Astrocyte (in vitro differentiated cells and primary cell): Measurements from ENCODE around the gene NEURL3. TPM values are rescaled to one million over a fixed set of nuclear protein-coding genes. Genes with fewer than 3 reads are reported as not detected.

ENCODE experiments used
- DNase-seq: peaks from one replicate; pipeline ENCODE4 v3.0.0-alpha.2; 2010; ENCODE audit warnings: low read depth
- FAIRE-seq: peaks from 2 replicates; lab custom pipeline; 2011; peaks lifted over from hg19 to GRCh38; lab: Jason Lieb, UNC
- H2AFZ ChIP-seq: 2 replicates; pipeline ENCODE4 v1.6.0; 2012; ENCODE audit warnings: low read depth, low read length, inconsistent platforms
- H3K27ac ChIP-seq: 2 replicates; pipeline ENCODE4 v1.5.1; 2011; ENCODE audit warnings: low read depth, low read length, inconsistent platforms
- H3K27me3 ChIP-seq: 2 replicates; pipeline ENCODE4 v1.6.0; 2011; ENCODE audit warnings: low read length, inconsistent platforms; ENCODE audit not compliant: insufficient read depth
- H3K36me3 ChIP-seq: 2 replicates; pipeline ENCODE4 v1.5.1; 2011; ENCODE audit warnings: low read length, inconsistent platforms; ENCODE audit not compliant: insufficient read depth
- H3K4me1 ChIP-seq: 2 replicates; pipeline ENCODE4 v1.5.1; 2011; ENCODE audit warnings: low read length, inconsistent platforms; ENCODE audit not compliant: insufficient read depth
- H3K4me2 ChIP-seq: 2 replicates; pipeline ENCODE4 v1.6.0; 2012; ENCODE audit warnings: low read length, inconsistent platforms
- H3K4me3 ChIP-seq: 2 replicates; pipeline ENCODE4 v1.5.1; 2011; ENCODE audit warnings: low read depth, mild to moderate bottlenecking, low read length, inconsistent platforms; ENCODE audit not compliant: insufficient read depth
- H3K79me2 ChIP-seq: 2 replicates; pipeline ENCODE4 v1.6.0; 2012; ENCODE audit warnings: mild to moderate bottlenecking, low read length, inconsistent platforms; ENCODE audit not compliant: insufficient read depth
- H3K9ac ChIP-seq: 2 replicates; pipeline ENCODE4 v1.6.0; 2012; ENCODE audit warnings: mild to moderate bottlenecking, low read length, inconsistent platforms
- H3K9me3 ChIP-seq: 2 replicates; pipeline ENCODE4 v1.5.1; 2012; ENCODE audit warnings: low read depth, mild to moderate bottlenecking, low read length, inconsistent platforms; ENCODE audit not compliant: insufficient read depth
- H4K20me1 ChIP-seq: 2 replicates; pipeline ENCODE4 v1.6.0; 2012; ENCODE audit warnings: low read length, inconsistent platforms; ENCODE audit not compliant: insufficient read depth
- H3K27ac Mint-ChIP-seq: one replicate; pipeline ENCODE4 v1.8.0; 2021; ENCODE audit warnings: mild to moderate bottlenecking, mixed read lengths; ENCODE audit not compliant: unreplicated experiment
- H3K27me3 Mint-ChIP-seq: one replicate; pipeline ENCODE4 v1.8.0; 2021; ENCODE audit warnings: low read depth, mixed read lengths; ENCODE audit not compliant: unreplicated experiment
- H3K36me3 Mint-ChIP-seq: one replicate; pipeline ENCODE4 v1.8.0; 2021; ENCODE audit warnings: low read depth, mixed read lengths; ENCODE audit not compliant: unreplicated experiment
- H3K4me1 Mint-ChIP-seq: one replicate; pipeline ENCODE4 v1.8.0; 2021; ENCODE audit warnings: low read depth, mixed read lengths; ENCODE audit not compliant: unreplicated experiment
- H3K4me3 Mint-ChIP-seq: one replicate; pipeline ENCODE4 v1.8.0; 2021; ENCODE audit warnings: mild to moderate bottlenecking, moderate library complexity, mixed read lengths; ENCODE audit not compliant: unreplicated experiment
- H3K9me3 Mint-ChIP-seq: one replicate; pipeline ENCODE4 v1.8.0; 2021; ENCODE audit warnings: mild to moderate bottlenecking, mixed read lengths; ENCODE audit not compliant: unreplicated experiment
- EZH2 ChIP-seq: IDR thresholded peaks from 2 replicates; pipeline ENCODE4 v1.6.1; 2012; ENCODE audit warnings: mild to moderate bottlenecking, low read length, inconsistent platforms; ENCODE audit not compliant: insufficient read depth
- total RNA-seq: library from RNA; stranded (reverse); gene quantifications from 2 replicates; pipeline ENCODE4 v1.2.1, GENCODE V29; 2021
- TF ChIP-seq, protein P1 (sequence below): IDR thresholded peaks from 2 replicates; pipeline ENCODE4 v1.5.1; 2011; ENCODE audit warnings: low read depth, mild to moderate bottlenecking, inconsistent platforms, low read length, moderate library complexity; ENCODE audit not compliant: insufficient read depth

The NEURL3 gene
- total RNA-seq, 1 donor from 2014 or later, result 0.34 TPM

DNA sequence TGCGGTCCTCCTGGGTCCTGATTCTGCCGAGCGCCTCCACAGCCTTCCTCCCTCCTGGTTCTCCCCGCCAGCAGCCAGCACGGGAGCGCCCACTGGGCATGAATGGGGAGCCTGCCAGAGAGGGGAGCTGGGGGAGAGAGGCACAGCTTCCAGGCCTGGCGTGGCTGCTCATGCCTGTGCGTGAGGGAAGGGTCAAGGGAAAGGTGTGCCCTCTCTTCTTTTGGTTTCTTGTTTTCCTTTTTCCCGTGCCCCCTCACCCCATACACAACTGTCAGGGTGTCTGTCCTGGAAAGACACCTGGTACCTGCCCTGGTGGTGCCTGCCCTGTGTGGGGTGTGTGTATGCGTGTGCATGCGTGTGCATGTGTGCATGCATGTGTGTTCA, 4.7 kb upstream of the NEURL3 start:
- no peak overlapping the region for H3K27ac Mint-ChIP-seq
- Histone ChIP-seq H3K27me3 (peaks cover 7% of the 10 kb centered on the region), H3K9me3 (no peaks in the 10 kb centered on the region), H3K79me2 (no peaks in the 10 kb centered on the region), H3K4me2 (no peak overlapping the region), H3K9ac (no peak overlapping the region), H3K27ac (no peak overlapping the region), H4K20me1 (no peaks in the 10 kb centered on the region), H2AFZ (no peak overlapping the region), H3K36me3 (no peaks in the 10 kb centered on the region), H3K4me3 (no peak overlapping the region), H3K4me1 (peaks cover 11% of the 10 kb centered on the region)
- no peak for DNase-seq
- TF ChIP-seq EZH2, result no peak
- TF ChIP-seq, protein P1, sequence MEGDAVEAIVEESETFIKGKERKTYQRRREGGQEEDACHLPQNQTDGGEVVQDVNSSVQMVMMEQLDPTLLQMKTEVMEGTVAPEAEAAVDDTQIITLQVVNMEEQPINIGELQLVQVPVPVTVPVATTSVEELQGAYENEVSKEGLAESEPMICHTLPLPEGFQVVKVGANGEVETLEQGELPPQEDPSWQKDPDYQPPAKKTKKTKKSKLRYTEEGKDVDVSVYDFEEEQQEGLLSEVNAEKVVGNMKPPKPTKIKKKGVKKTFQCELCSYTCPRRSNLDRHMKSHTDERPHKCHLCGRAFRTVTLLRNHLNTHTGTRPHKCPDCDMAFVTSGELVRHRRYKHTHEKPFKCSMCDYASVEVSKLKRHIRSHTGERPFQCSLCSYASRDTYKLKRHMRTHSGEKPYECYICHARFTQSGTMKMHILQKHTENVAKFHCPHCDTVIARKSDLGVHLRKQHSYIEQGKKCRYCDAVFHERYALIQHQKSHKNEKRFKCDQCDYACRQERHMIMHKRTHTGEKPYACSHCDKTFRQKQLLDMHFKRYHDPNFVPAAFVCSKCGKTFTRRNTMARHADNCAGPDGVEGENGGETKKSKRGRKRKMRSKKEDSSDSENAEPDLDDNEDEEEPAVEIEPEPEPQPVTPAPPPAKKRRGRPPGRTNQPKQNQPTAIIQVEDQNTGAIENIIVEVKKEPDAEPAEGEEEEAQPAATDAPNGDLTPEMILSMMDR, result no peak
- H3K36me3 Mint-ChIP-seq, result no peaks in the 10 kb centered on the region
- peaks cover 30% of the 10 kb centered on the region for H3K27me3 Mint-ChIP-seq
- peaks cover 12% of the 10 kb centered on the region for H3K4me1 Mint-ChIP-seq
- FAIRE-seq, result no peak
- no peak overlapping the region for H3K4me3 Mint-ChIP-seq
- no peaks in the 10 kb centered on the region for H3K9me3 Mint-ChIP-seq

DNA sequence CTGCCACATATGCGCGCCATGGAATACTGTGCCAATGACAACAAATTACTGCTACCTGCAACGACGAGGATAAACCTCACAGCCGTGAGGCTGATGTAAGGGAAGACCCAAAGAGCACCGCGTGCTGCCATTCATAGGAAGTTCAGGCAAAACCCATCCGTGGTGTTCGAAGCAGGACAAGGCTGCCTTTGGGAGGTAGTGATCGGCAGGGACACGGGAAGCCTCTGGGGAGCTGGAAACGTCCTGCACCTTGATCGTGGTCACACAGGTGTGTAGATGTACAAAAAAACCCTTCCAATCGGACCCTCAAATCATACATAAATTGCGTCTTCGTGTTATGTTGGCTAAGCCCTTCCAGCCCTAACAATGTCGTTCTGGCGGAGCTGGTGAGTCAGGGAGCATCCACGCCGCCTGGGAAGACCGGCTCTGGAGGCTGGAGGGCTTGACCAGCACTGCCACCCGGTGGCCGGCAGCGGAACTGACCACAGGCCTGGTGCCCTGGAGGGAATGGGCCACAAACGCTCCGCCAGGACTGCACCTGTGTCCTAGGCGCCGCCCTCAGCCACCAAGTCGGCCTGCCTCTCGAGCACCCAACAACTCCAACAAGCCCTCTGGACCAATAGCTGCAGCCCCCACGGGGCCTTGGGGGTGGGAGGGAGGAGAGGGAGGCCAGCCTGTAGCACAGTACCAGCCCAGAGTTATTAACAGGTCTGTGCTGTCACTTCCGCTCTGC, 4.1 kb upstream of the NEURL3 start:
- H3K9ac ChIP-seq, result no peak overlapping the region
- peaks cover 12% of the 10 kb centered on the region for H3K4me1 Mint-ChIP-seq
- FAIRE-seq (no peak), DNase-seq (peak; percentile 61)
- H3K79me2 ChIP-seq, result no peaks in the 10 kb centered on the region
- H3K9me3 Mint-ChIP-seq, result no peaks in the 10 kb centered on the region
- H3K4me3 Mint-ChIP-seq, result no peak overlapping the region
- no peak overlapping the region for H3K4me3 ChIP-seq
- no peak for TF ChIP-seq EZH2
- TF ChIP-seq, protein P1, result peak; percentile 85
- H3K27me3 Mint-ChIP-seq, result peaks cover 30% of the 10 kb centered on the region
- H3K4me1 ChIP-seq, result peaks cover 11% of the 10 kb centered on the region
- no peaks in the 10 kb centered on the region for H3K9me3 ChIP-seq
- no peak overlapping the region for H3K27ac ChIP-seq
- no peaks in the 10 kb centered on the region for H3K36me3 Mint-ChIP-seq
- no peak overlapping the region for H2AFZ ChIP-seq
- no peaks in the 10 kb centered on the region for H4K20me1 ChIP-seq
- peak overlapping the region; percentile 13 for H3K4me2 ChIP-seq
- H3K27ac Mint-ChIP-seq, result peak overlapping the region; percentile 72
- H3K36me3 ChIP-seq, result no peaks in the 10 kb centered on the region
- H3K27me3 ChIP-seq, result peaks cover 7% of the 10 kb centered on the region

DNA sequence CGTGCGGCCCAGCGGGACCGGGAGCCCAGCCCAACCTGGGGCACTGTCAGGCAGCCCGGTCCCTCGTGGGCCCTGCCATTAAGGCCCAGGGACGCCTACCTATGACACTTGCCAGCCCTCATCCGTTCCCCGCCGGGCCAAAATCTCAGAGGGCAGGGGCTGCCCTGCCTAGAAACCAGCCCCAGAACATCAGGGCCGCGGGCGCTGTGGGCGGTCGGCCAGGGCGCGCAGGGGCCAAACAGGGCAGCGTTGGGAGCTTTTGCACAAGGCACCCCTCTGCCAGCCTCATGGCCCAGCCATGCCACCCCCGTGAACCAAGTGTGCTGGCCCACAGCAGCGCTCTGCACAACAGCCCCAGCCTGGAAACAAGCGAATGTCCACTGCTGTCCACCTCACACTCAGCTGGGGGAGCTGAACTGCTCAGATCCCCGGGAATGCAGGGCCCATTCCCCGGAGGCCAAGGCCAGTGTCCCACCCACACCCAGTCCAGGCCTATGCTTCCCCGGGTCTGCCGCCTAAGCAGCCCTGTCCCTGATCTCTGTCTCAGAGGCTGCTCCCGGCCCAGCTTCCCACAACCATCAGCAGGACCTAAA, 3.5 kb upstream of the NEURL3 start:
- H3K9me3 ChIP-seq, result no peaks in the 10 kb centered on the region
- peaks cover 11% of the 10 kb centered on the region for H3K4me1 ChIP-seq
- peaks cover 7% of the 10 kb centered on the region for H3K27me3 ChIP-seq
- H2AFZ ChIP-seq, result peak overlapping the region; percentile 56
- no peaks in the 10 kb centered on the region for H3K36me3 Mint-ChIP-seq
- H3K4me1 Mint-ChIP-seq, result peaks cover 12% of the 10 kb centered on the region
- H3K9me3 Mint-ChIP-seq, result no peaks in the 10 kb centered on the region
- no peaks in the 10 kb centered on the region for H3K36me3 ChIP-seq
- H3K27ac ChIP-seq, result no peak overlapping the region
- no peak for DNase-seq
- H3K4me3 ChIP-seq, result no peak overlapping the region
- no peak for FAIRE-seq
- no peak overlapping the region for H3K4me3 Mint-ChIP-seq
- H3K79me2 ChIP-seq, result no peaks in the 10 kb centered on the region
- peak overlapping the region; percentile 82 for H3K4me2 ChIP-seq
- TF ChIP-seq, protein P1, result no peak
- no peak for TF ChIP-seq EZH2
- no peak overlapping the region for H3K9ac ChIP-seq
- H3K27me3 Mint-ChIP-seq, result peaks cover 28% of the 10 kb centered on the region
- no peak overlapping the region for H3K27ac Mint-ChIP-seq
- H4K20me1 ChIP-seq, result no peaks in the 10 kb centered on the region
